H9 (cell line): Measurements from ENCODE around the gene MBOAT2. TPM values are rescaled to one million over a fixed set of nuclear protein-coding genes. Genes with fewer than 3 reads are reported as not detected.

ENCODE experiments used
- DNase-seq: peaks from one replicate; pipeline ENCODE4 v3.0.0-alpha.2; 2017
- H2AFZ ChIP-seq: one replicate; pipeline ENCODE4 v1.6.1; 2013; ENCODE audit warnings: mild to moderate bottlenecking, low read length, control low read depth, moderate library complexity
- H2AK5ac ChIP-seq: 2 replicates; pipeline ENCODE4 v1.6.1; 2013; ENCODE audit warnings: low read length, control low read depth, mixed read lengths; ENCODE audit not compliant: insufficient read length
- H2BK120ac ChIP-seq: one replicate; pipeline ENCODE4 v1.6.1; 2013; ENCODE audit warnings: low read depth, mild to moderate bottlenecking, low read length, control low read depth, inconsistent platforms; ENCODE audit not compliant: poor library complexity, severe bottlenecking
- H2BK12ac ChIP-seq: 2 replicates; pipeline ENCODE4 v1.6.1; 2013; ENCODE audit warnings: low read length, control low read depth, mixed read lengths, low read depth; ENCODE audit not compliant: insufficient read length
- H2BK15ac ChIP-seq: 2 replicates; pipeline ENCODE4 v1.6.1; 2013; ENCODE audit warnings: low read depth, low read length, control low read depth
- H2BK20ac ChIP-seq: one replicate; pipeline ENCODE4 v1.6.1; 2013; ENCODE audit warnings: low read depth, mild to moderate bottlenecking, low read length, control low read depth, inconsistent platforms; ENCODE audit not compliant: poor library complexity, severe bottlenecking
- H2BK5ac ChIP-seq: 2 replicates; pipeline ENCODE4 v1.6.1; 2013; ENCODE audit warnings: low read length, control low read depth, mixed read lengths; ENCODE audit not compliant: insufficient read length
- H3K14ac ChIP-seq: 2 replicates; pipeline ENCODE4 v1.6.1; 2013; ENCODE audit warnings: low read length, control low read depth; ENCODE audit not compliant: insufficient read depth
- H3K18ac ChIP-seq: 2 replicates; pipeline ENCODE4 v1.6.1; 2013; ENCODE audit warnings: low read depth, mild to moderate bottlenecking, mixed read lengths, low read length, control low read depth; ENCODE audit not compliant: insufficient read length
- H3K23ac ChIP-seq: 2 replicates; pipeline ENCODE4 v1.6.1; 2013; ENCODE audit warnings: low read length, control low read depth, mixed read lengths, low read depth; ENCODE audit not compliant: insufficient read length
- H3K23me2 ChIP-seq: 2 replicates; pipeline ENCODE4 v1.6.1; 2013; ENCODE audit warnings: low read depth, mild to moderate bottlenecking, mixed read lengths, low read length, control low read depth; ENCODE audit not compliant: insufficient read length, poor library complexity, severe bottlenecking
- H3K27ac ChIP-seq: 2 replicates; pipeline ENCODE4 v1.5.1; 2013; ENCODE audit warnings: low read length, control low read depth, mixed read lengths, low read depth; ENCODE audit not compliant: insufficient read length
- H3K27me3 ChIP-seq: 2 replicates; pipeline ENCODE4 v1.6.1; 2013; ENCODE audit warnings: low read length, control low read depth, inconsistent platforms; ENCODE audit not compliant: insufficient read depth
- H3K4ac ChIP-seq: 2 replicates; pipeline ENCODE4 v1.6.1; 2013; ENCODE audit warnings: low read depth, mild to moderate bottlenecking, control low read depth, inconsistent platforms, low read length, moderate library complexity
- H3K4me1 ChIP-seq: 2 replicates; pipeline ENCODE4 v1.6.1; 2013; ENCODE audit warnings: low read length, control low read depth, inconsistent platforms; ENCODE audit not compliant: insufficient read depth
- H3K4me2 ChIP-seq: 2 replicates; pipeline ENCODE4 v1.6.1; 2013; ENCODE audit warnings: low read length, control low read depth, mixed read lengths; ENCODE audit not compliant: insufficient read length, insufficient read depth
- H3K56ac ChIP-seq: 2 replicates; pipeline ENCODE4 v1.6.1; 2013; ENCODE audit warnings: low read depth, mild to moderate bottlenecking, mixed read lengths, low read length, control low read depth; ENCODE audit not compliant: insufficient read length
- H3K79me1 ChIP-seq: 2 replicates; pipeline ENCODE4 v1.6.1; 2013; ENCODE audit warnings: low read depth, mild to moderate bottlenecking, moderate library complexity, low read length, control low read depth, inconsistent platforms; ENCODE audit not compliant: insufficient read depth, poor library complexity, severe bottlenecking
- H3K79me2 ChIP-seq: 2 replicates; pipeline ENCODE4 v1.6.1; 2013; ENCODE audit warnings: low read length, control low read depth, inconsistent platforms; ENCODE audit not compliant: insufficient read depth
- H3K9ac ChIP-seq: 2 replicates; pipeline ENCODE4 v1.6.1; 2013; ENCODE audit warnings: low read length, control low read depth, mixed read lengths; ENCODE audit not compliant: insufficient read length; ENCODE audit errors: extremely low read depth
- H3K9me3 ChIP-seq: one replicate; pipeline ENCODE4 v1.6.1; 2013; ENCODE audit warnings: low read depth, low read length, inconsistent platforms; ENCODE audit not compliant: control insufficient read depth
- H3T11ph ChIP-seq: one replicate; pipeline ENCODE4 v1.6.1; 2013; ENCODE audit warnings: mild to moderate bottlenecking, low read length, control low read depth, inconsistent platforms
- H4K20me1 ChIP-seq: one replicate; pipeline ENCODE4 v1.6.1; 2013; ENCODE audit not compliant: control insufficient read depth, insufficient read length, insufficient read depth
- H4K5ac ChIP-seq: 2 replicates; pipeline ENCODE4 v1.6.1; 2013; ENCODE audit warnings: low read depth, mild to moderate bottlenecking, mixed read lengths, low read length, control low read depth; ENCODE audit not compliant: insufficient read length
- H4K8ac ChIP-seq: replicated peaks from 2 replicates; pipeline ENCODE4 v1.6.1; 2013; ENCODE audit warnings: low read length, control low read depth, mixed read lengths, low read depth; ENCODE audit not compliant: insufficient read length
- H4K91ac ChIP-seq: 2 replicates; pipeline ENCODE4 v1.6.1; 2013; ENCODE audit warnings: low read depth, mild to moderate bottlenecking, moderate library complexity, mixed read lengths, low read length, control low read depth; ENCODE audit not compliant: insufficient read length
- H3K27ac Mint-ChIP-seq, 3 experiments: 2 replicates in 2 of 3; 3 replicates in 1 of 3; pipeline ENCODE4 v1.8.0; 2020 to 2021; ENCODE audit warnings: mixed read lengths in 3 of 3, mild to moderate bottlenecking in 1 of 3, moderate library complexity in 1 of 3
- H3K27me3 Mint-ChIP-seq: 2 replicates; pipeline ENCODE4 v1.8.0; 2021; ENCODE audit warnings: low read depth, mild to moderate bottlenecking, moderate library complexity, mixed read lengths
- H3K36me3 Mint-ChIP-seq, 3 experiments: 2 replicates in 2 of 3; 3 replicates in 1 of 3; pipeline ENCODE4 v1.8.0; 2020 to 2021; ENCODE audit warnings: low read depth in 3 of 3, mixed read lengths in 3 of 3; ENCODE audit not compliant: insufficient read depth in 1 of 3
- H3K4me1 Mint-ChIP-seq, 2 experiments: 2 replicates each; pipeline ENCODE4 v1.8.0; 2020; ENCODE audit warnings: mixed read lengths in 2 of 2
- H3K4me3 Mint-ChIP-seq, 2 experiments: 2 replicates in 1 of 2; 3 replicates in 1 of 2; pipeline ENCODE4 v1.8.0; 2020 to 2021; ENCODE audit warnings: mild to moderate bottlenecking in 2 of 2, mixed read lengths in 2 of 2, moderate library complexity in 1 of 2
- H3K9me3 Mint-ChIP-seq, 2 experiments: 2 replicates in 1 of 2; 3 replicates in 1 of 2; pipeline ENCODE4 v1.8.0; 2020; ENCODE audit warnings: mild to moderate bottlenecking in 2 of 2, mixed read lengths in 2 of 2, moderate library complexity in 1 of 2
- WGBS: extraction: QIAGEN DNeasy Blood & Tissue Kit; methylation state at CpG from one replicate; pipeline ENCODE4 v1.1.7; 2013; ENCODE audit warnings: missing lambda C conversion rate, low lambda C conversion rate, mixed read lengths; ENCODE audit not compliant: insufficient read length; ENCODE audit errors: extremely low coverage; 5-methylcytosine and 5-hydroxymethylcytosine counted together
- total RNA-seq: library from RNA; stranded (reverse); gene quantifications from 2 replicates; pipeline ENCODE4 v1.2.1, GENCODE V29; 2021
- TF ChIP-seq, protein P1 (sequence below): fragments of 200-600 bp; sonication (generic); conservative IDR thresholded peaks from 3 replicates; pipeline ENCODE4 v1.8.0; 2021; ENCODE audit warnings: antibody characterized with exemption, mild to moderate bottlenecking

Gene MBOAT2
- total RNA-seq, 1 experiment from 2014 or later: 20.2 TPM

DNA sequence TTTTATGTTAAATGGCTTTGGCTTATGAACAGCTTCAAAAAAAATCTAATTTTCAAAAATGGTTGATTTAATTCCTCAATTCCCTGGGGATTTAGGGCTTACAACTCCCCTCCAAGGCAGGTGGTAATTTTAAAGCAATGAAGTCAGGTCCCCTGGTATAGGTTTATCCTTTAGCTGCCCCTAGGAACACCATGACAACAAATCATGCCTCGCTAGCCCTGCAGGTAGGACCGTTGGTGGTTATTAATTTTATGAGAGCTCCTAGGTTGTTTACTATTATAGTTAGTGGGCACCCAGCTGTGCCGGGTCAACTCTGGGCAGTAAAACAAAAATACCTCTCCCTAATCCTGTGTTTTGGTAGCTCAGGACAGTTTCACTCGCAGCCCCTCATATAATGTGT, 26.2 kb upstream of the MBOAT2 start:
- Histone ChIP-seq H4K20me1 (no peaks in the 10 kb centered on the region), H2BK20ac (no peak overlapping the region)
- no peak for DNase-seq

More for the DNA sequence above, 26.2 kb upstream of the MBOAT2 start:
- no peaks in the 10 kb centered on the region for H3K79me1 ChIP-seq
- no peak overlapping the region for H3K14ac ChIP-seq
- H2AK5ac ChIP-seq: no peak overlapping the region
- H3K9ac ChIP-seq: no peak overlapping the region
- no peak overlapping the region for H3K27ac Mint-ChIP-seq
- H3K27me3 ChIP-seq: no peaks in the 10 kb centered on the region
- H3K23me2 ChIP-seq: no peaks in the 10 kb centered on the region
- no peaks in the 10 kb centered on the region; the same call in 1 of the 2 replicates for H3K27me3 Mint-ChIP-seq
- H2BK5ac ChIP-seq: no peak overlapping the region
- TF ChIP-seq, protein P1, sequence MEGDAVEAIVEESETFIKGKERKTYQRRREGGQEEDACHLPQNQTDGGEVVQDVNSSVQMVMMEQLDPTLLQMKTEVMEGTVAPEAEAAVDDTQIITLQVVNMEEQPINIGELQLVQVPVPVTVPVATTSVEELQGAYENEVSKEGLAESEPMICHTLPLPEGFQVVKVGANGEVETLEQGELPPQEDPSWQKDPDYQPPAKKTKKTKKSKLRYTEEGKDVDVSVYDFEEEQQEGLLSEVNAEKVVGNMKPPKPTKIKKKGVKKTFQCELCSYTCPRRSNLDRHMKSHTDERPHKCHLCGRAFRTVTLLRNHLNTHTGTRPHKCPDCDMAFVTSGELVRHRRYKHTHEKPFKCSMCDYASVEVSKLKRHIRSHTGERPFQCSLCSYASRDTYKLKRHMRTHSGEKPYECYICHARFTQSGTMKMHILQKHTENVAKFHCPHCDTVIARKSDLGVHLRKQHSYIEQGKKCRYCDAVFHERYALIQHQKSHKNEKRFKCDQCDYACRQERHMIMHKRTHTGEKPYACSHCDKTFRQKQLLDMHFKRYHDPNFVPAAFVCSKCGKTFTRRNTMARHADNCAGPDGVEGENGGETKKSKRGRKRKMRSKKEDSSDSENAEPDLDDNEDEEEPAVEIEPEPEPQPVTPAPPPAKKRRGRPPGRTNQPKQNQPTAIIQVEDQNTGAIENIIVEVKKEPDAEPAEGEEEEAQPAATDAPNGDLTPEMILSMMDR: no peak
- H3K27ac ChIP-seq: no peak overlapping the region
- H2AFZ ChIP-seq: no peak overlapping the region
- no peak overlapping the region for H3K4ac ChIP-seq
- H3K79me2 ChIP-seq: no peaks in the 10 kb centered on the region
- H3K9me3 Mint-ChIP-seq: no peaks in the 10 kb centered on the region
- no CpG with 5 or more reads among the region's 4 CpGs for WGBS
- no peaks in the 10 kb centered on the region for H3K36me3 Mint-ChIP-seq
- H4K8ac ChIP-seq: no peak overlapping the region
- no peak overlapping the region for H2BK15ac ChIP-seq
- no peak overlapping the region for H3K4me3 Mint-ChIP-seq
- no peak overlapping the region for H3T11ph ChIP-seq
- H4K91ac ChIP-seq: no peak overlapping the region
- no peak overlapping the region for H2BK120ac ChIP-seq
- H3K56ac ChIP-seq: no peak overlapping the region
- no peak overlapping the region for H3K4me2 ChIP-seq
- H3K23ac ChIP-seq: no peak overlapping the region
- H3K4me1 Mint-ChIP-seq: peaks cover 14 to 15% of the 10 kb centered on the region in 2 experiments
- no peak overlapping the region for H2BK12ac ChIP-seq
- no peak overlapping the region for H3K18ac ChIP-seq
- H3K4me1 ChIP-seq: peaks cover 5% of the 10 kb centered on the region; the same call in 1 of the 2 replicates
- H4K5ac ChIP-seq: no peak overlapping the region
- H3K9me3 ChIP-seq: no peaks in the 10 kb centered on the region
